DND-41 (cell line): Measurements from ENCODE around the gene PHF21B.
A peak's percentile ranks its signal among the peaks of the same experiment; 100 is the strongest.

Source experiments
- ATAC-seq: fragments of 200-7000 bp; cut with Tn5 transposase; 3 replicates; pipeline ENCODE4 v1.9.1; 2021; ENCODE audit warnings: low read depth; ENCODE audit not compliant: insufficient read depth
- DNase-seq: peaks from one replicate; pipeline ENCODE4 v3.0.0-alpha.2; 2020
- H2AFZ ChIP-seq: 2 replicates; pipeline ENCODE4 v1.6.0; 2012; ENCODE audit warnings: low read depth, low read length
- H3K27ac ChIP-seq: 2 replicates; pipeline ENCODE4 v1.5.1; 2012; ENCODE audit warnings: low read length, inconsistent platforms
- H3K27me3 ChIP-seq: fragments of 200-600 bp; sonication (generic); 2 replicates; pipeline ENCODE4 v1.6.0; 2012; ENCODE audit warnings: low read length, mild to moderate bottlenecking, inconsistent platforms; ENCODE audit not compliant: insufficient read depth, poor library complexity
- H3K36me3 ChIP-seq: 2 replicates; pipeline ENCODE4 v1.5.1; 2012; ENCODE audit warnings: low read length, inconsistent platforms; ENCODE audit not compliant: insufficient read depth
- H3K4me1 ChIP-seq: 2 replicates; pipeline ENCODE4 v1.5.1; 2012; ENCODE audit warnings: mild to moderate bottlenecking, low read length; ENCODE audit not compliant: insufficient read depth
- H3K4me2 ChIP-seq: 2 replicates; pipeline ENCODE4 v1.6.0; 2012; ENCODE audit warnings: mild to moderate bottlenecking, moderate library complexity, low read length, inconsistent platforms; ENCODE audit not compliant: insufficient read depth
- H3K4me3 ChIP-seq, 2 experiments: fragments of 200-600 bp in 1 of 2; shearing (Covaris generic) in 1 of 2; 2 replicates each; pipeline ENCODE4 v1.5.1; 2012 to 2016; ENCODE audit warnings: inconsistent platforms in 2 of 2, low read length in 2 of 2, mild to moderate bottlenecking in 2 of 2, low read depth in 1 of 2, moderate library complexity in 1 of 2
- H3K79me2 ChIP-seq: 2 replicates; pipeline ENCODE4 v1.6.0; 2012; ENCODE audit warnings: low read length, inconsistent platforms; ENCODE audit not compliant: insufficient read depth
- H3K9ac ChIP-seq: 2 replicates; pipeline ENCODE4 v1.6.0; 2012; ENCODE audit warnings: low read depth, mild to moderate bottlenecking, inconsistent platforms, low read length, moderate library complexity
- H3K9me3 ChIP-seq: 2 replicates; pipeline ENCODE4 v1.5.1; 2012; ENCODE audit warnings: low read length, moderate library complexity, mild to moderate bottlenecking, inconsistent platforms; ENCODE audit not compliant: insufficient read depth, severe bottlenecking
- H4K20me1 ChIP-seq: 2 replicates; pipeline ENCODE4 v1.6.0; 2012; ENCODE audit warnings: low read length; ENCODE audit not compliant: insufficient read depth
- EZH2 ChIP-seq: IDR thresholded peaks from 3 replicates; pipeline ENCODE4 v1.6.1; 2012; ENCODE audit warnings: borderline replicate concordance, low read depth, mild to moderate bottlenecking, moderate library complexity, low read length, inconsistent platforms; ENCODE audit not compliant: severe bottlenecking
- TF ChIP-seq, protein P1 (sequence below): IDR thresholded peaks from 2 replicates; pipeline ENCODE4 v1.5.1; 2012; ENCODE audit warnings: borderline replicate concordance, low read length, moderate library complexity, mild to moderate bottlenecking; ENCODE audit not compliant: poor library complexity, severe bottlenecking; ENCODE audit errors: extremely low read depth

Gene PHF21B

DNA sequence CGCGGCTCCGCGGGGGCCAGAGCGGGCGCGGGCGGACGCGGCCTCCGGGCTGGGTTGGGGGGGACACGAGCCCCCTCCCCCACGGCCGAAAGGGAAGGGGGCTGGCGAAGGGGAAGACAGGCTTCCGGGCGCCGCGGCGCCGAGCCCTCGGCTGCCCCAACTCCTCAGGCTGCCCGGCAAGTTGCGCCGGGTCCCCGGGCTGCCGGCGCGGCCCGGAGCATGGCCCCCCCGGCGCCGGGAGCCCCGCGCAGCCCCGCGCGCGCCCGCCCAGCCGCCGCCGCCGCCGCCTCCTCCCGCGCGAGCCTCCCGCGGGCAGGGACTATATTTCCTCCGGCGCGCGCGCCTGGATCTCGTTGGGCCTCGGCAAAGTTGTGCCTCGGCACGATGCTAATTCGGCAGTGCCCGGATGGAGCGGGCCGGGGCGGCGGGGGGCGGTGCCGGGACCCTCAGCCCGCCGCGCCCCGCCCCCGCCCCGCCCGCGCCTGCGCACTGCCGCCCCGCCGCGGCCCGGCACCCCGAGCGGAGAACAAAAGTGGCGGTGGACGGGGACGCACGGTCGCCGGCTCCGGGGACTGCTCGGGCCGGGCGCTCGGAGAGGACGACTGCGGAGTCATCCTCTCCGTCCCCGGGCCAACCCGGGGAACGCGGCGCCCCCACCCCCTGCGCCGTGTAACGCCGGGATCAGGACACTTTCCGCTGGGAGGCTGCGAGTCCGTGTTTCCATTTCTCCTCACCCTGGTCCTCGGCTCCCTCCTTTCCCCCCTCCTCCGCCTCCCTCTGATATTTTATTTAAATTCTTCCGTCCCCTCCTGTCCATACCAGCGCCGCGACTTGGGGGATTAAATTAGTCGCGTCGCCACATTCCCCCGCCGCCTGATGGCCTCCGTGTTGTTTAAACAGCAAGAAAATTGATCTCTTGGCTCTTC is at the start of gene PHF21B:
Gene PHF21B (minus strand): TSS at position 400 of the 926 bp plus-strand sequence. CDS start 456 bp downstream, outside the sequence.
- H3K36me3 ChIP-seq = peaks cover 15% of the 10 kb centered on the region
- H3K4me1 ChIP-seq = peaks cover 16% of the 10 kb centered on the region
- peak within 1 kb of the TSS; percentile 90 for H2AFZ ChIP-seq
- peak within 1 kb of the TSS; percentile 97 for H3K9ac ChIP-seq
- TF ChIP-seq EZH2 = no peak
- TF ChIP-seq, protein P1, sequence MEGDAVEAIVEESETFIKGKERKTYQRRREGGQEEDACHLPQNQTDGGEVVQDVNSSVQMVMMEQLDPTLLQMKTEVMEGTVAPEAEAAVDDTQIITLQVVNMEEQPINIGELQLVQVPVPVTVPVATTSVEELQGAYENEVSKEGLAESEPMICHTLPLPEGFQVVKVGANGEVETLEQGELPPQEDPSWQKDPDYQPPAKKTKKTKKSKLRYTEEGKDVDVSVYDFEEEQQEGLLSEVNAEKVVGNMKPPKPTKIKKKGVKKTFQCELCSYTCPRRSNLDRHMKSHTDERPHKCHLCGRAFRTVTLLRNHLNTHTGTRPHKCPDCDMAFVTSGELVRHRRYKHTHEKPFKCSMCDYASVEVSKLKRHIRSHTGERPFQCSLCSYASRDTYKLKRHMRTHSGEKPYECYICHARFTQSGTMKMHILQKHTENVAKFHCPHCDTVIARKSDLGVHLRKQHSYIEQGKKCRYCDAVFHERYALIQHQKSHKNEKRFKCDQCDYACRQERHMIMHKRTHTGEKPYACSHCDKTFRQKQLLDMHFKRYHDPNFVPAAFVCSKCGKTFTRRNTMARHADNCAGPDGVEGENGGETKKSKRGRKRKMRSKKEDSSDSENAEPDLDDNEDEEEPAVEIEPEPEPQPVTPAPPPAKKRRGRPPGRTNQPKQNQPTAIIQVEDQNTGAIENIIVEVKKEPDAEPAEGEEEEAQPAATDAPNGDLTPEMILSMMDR = peak; percentile 30
- peak within 1 kb of the TSS; percentile 81 for H3K27ac ChIP-seq
- H3K4me3 ChIP-seq = peak within 1 kb of the TSS; percentile 94 to 97
- H3K4me2 ChIP-seq = peak within 1 kb of the TSS; percentile 84
- H3K79me2 ChIP-seq = peaks cover 42% of the 10 kb centered on the region
- ATAC-seq (peak; percentile 72), DNase-seq (peak; percentile 89)
- H3K27me3 ChIP-seq = no peaks in the 10 kb centered on the region
- peaks cover 12% of the 10 kb centered on the region; the same call in 1 of the 2 replicates for H4K20me1 ChIP-seq
- no peaks in the 10 kb centered on the region for H3K9me3 ChIP-seq

DNA sequence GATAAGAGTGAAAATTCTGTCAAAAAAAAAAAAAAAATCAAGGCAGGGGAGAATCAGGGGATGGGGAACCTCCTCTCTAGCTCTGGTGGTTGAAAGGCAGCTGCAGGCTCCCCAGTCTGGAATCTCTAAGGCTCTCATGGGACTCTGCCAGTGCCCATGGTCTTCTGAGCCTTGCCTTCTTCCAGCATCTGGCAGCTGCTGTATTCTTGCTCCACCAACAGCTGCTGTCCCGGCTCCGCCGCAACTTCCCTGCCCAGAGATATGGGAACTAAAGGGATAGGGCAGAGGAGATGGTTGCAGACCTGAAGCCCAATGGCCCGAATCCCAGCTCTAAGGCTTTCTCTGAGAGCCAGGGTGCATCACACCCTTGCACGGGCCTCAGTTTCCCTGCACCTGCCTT is 49.5 kb upstream of the PHF21B start:
- Histone ChIP-seq H3K4me2 (peak overlapping the region; percentile 14; the same call in 1 of the 2 replicates), H3K27ac (peak overlapping the region; percentile 79), H3K79me2 (no peaks in the 10 kb centered on the region), H3K9me3 (no peaks in the 10 kb centered on the region), H3K27me3 (no peaks in the 10 kb centered on the region), H3K4me3 (no peak overlapping the region), H3K4me1 (peaks cover 27% of the 10 kb centered on the region), H2AFZ (no peak overlapping the region), H3K36me3 (no peaks in the 10 kb centered on the region), H4K20me1 (no peaks in the 10 kb centered on the region), H3K9ac (no peak overlapping the region)
- ATAC-seq (no peak), DNase-seq (peak; percentile 16)
- TF ChIP-seq, protein P1 = no peak
- TF ChIP-seq EZH2 = no peak

DNA sequence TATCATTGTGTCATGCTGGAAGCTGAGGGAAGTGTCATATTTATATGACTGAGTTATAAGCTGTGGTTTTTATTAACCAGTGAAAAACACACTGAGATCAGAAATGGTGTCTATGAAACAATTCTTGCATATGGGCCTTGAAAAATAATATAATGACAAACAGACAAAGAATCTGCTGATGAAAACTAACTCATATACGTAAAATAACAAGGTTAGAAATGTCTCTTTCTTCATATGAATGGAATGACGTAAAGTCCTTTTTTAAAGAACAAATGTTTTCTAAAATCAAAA is 48.8 kb upstream of the PHF21B start:
- DNase-seq = no peak
- Histone ChIP-seq H3K36me3 (no peaks in the 10 kb centered on the region), H3K9ac (peak overlapping the region; percentile 39), H2AFZ (peak overlapping the region; percentile 57), H3K79me2 (no peaks in the 10 kb centered on the region), H3K4me3 (peak overlapping the region in 1 of 2 experiments; percentile 33; a peak in 1 of 4 replicates), H3K9me3 (no peaks in the 10 kb centered on the region), H3K27me3 (no peaks in the 10 kb centered on the region), H3K4me1 (peaks cover 27% of the 10 kb centered on the region), H3K4me2 (peak overlapping the region; percentile 52), H3K27ac (peak overlapping the region; percentile 79), H4K20me1 (no peaks in the 10 kb centered on the region)
- peak; percentile 30; the same call in 2 of the 3 replicates for ATAC-seq
- TF ChIP-seq, protein P1 = no peak
- no peak for TF ChIP-seq EZH2
